Astrocyte (in vitro differentiated cells and primary cell): ENCODE measurements around the gene TIPARP.

ENCODE experiments used
- CTCF ChIP-seq: IDR thresholded peaks from 2 replicates; pipeline ENCODE4 v1.5.1; 2011; ENCODE audit warnings: low read depth, mild to moderate bottlenecking, inconsistent platforms, low read length, moderate library complexity; ENCODE audit not compliant: insufficient read depth
- EZH2 ChIP-seq: IDR thresholded peaks from 2 replicates; pipeline ENCODE4 v1.6.1; 2012; ENCODE audit warnings: mild to moderate bottlenecking, low read length, inconsistent platforms; ENCODE audit not compliant: insufficient read depth

- TF ChIP-seq CTCF (no peak), EZH2 (no peak)
Observed at GRCh38 chr3:156681002-156681401, 6.6 kb downstream of the TIPARP start.
